ENCODE results near the gene WDHD1.
"Not testable (repeated sequence)": the region's sequence is repeated elsewhere in the genome, so short reads cannot be mapped to it uniquely, and the experiment has no call there.

Gene WDHD1

DNA sequence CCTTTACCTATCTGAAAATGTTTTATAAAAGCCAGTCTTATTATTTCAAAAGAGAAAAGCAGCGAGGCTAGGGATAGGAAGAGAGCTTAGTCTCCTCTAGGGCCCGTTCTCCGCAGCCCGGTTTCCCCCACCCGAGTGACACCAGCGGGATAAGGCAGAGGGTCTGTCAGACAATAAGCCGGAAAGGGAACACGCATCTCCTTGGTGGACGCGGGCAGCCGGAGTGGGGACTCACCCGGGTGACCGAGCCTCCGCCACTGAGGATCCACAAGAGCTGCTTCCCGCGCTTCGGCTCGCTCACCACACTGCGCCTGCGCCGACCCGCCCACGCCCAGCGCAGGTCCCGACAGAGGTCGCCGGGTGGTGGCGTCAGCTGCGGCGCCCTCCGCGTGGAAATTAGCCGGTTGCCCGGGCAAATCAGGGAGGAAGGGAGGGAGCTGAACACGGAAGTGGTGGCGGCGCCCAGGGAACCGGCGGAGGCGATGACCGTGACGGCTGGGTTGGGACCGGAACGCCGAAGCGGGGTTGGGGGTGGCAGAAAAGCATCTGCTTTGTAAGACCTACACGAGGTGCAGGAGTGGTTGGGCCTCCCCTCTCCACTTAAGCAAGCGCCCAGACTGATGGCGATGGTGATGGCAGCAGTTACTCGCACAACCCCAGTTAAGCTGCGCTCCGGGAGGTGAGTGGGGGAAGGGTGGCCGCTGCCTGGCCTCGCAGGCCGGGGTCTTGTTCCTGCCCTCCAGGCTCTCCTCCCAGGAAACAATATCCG is at the start of gene WDHD1, which contains the start of gene SOCS4:
Gene WDHD1 (minus strand): TSS at position 307 of the 769 bp plus-strand sequence. CDS start 312 bp downstream, outside the sequence.
Gene SOCS4 (plus strand): TSS at position 444 of the 769 bp plus-strand sequence. CDS start 15,806 bp downstream, outside the sequence.
- H3K4me1 Mint-ChIP-seq: peaks cover 48% of the 10 kb centered on the region
- peaks cover 3% of the 10 kb centered on the region for H3K36me3 Mint-ChIP-seq

DNA sequence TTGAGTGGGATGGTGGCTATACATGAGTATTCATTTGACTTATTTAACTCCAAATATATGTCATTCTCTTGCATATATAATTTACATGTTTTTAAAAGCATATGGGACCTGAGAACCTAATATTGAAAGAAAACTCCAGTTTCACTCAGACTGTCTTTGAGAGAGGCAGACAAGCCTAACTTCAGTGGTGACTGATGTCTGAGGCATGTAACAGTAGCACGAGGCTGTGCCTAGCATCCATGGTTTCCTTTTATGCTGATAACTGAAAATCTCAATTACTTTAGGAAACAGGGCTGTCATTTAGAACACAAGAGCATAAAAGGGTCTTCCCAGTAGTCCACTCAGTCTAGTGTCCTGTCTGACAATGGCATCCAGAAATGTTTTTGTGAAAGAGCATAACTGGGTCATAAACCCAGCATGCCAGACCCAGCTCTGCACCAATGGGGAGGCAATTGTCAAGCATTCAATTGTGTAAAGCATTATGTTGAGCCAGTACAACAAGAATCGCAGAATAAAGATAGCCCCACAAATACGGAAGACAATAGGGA is 48.8 kb upstream of the WDHD1 start:
- no peaks in the 10 kb centered on the region for H3K9me3 Mint-ChIP-seq
- no peaks in the 10 kb centered on the region for H3K27me3 Mint-ChIP-seq
- H3K4me3 Mint-ChIP-seq: no peak overlapping the region
- no peak overlapping the region for H3K27ac Mint-ChIP-seq
- no peaks in the 10 kb centered on the region for H3K36me3 Mint-ChIP-seq
- H3K4me1 Mint-ChIP-seq: peaks cover 42% of the 10 kb centered on the region

More for the DNA sequence above, at the start of gene WDHD1, which contains the start of gene SOCS4:
- Mint-ChIP-seq H3K27me3 (no peaks in the 10 kb centered on the region), H3K27ac (peak within 1 kb of the TSS; percentile 95), H3K4me3 (peak within 1 kb of the TSS; percentile 94), H3K9me3 (no peaks in the 10 kb centered on the region)

- no peaks in the 10 kb centered on the region for H3K27me3 Mint-ChIP-seq
- H3K27ac Mint-ChIP-seq: no peak overlapping the region
- H3K4me1 Mint-ChIP-seq: peaks cover 43% of the 10 kb centered on the region
- no peaks in the 10 kb centered on the region for H3K9me3 Mint-ChIP-seq
- H3K4me3 Mint-ChIP-seq: peak overlapping the region; percentile 2
- no peaks in the 10 kb centered on the region for H3K36me3 Mint-ChIP-seq
These were observed 47.8 kb upstream of the WDHD1 start for GRCh38 chr14:55074662-55075061.

DNA sequence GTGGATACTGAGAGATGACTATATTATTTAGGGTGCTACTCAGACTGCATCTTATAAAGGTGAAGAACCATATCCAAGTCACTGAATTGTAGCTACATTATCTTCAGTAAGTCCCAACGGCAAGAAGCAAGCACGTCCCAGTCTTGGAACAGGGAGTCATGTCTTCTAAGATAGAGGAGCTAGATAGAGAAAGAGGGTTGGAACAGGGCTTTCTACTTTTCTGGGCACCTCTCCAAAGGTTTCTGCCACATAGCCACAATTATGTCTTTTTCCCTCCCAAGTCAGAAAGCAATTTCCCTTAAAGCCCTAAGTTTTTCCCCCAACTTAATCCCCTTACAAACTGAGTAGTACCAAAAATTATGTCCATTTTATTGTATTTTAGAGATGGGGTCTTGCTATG is 47.0 kb upstream of the WDHD1 start:
- Mint-ChIP-seq H3K27me3 (no peaks in the 10 kb centered on the region), H3K36me3 (no peaks in the 10 kb centered on the region), H3K9me3 (no peaks in the 10 kb centered on the region), H3K27ac (no peak overlapping the region), H3K4me1 (peaks cover 43% of the 10 kb centered on the region), H3K4me3 (no peak overlapping the region)

DNA sequence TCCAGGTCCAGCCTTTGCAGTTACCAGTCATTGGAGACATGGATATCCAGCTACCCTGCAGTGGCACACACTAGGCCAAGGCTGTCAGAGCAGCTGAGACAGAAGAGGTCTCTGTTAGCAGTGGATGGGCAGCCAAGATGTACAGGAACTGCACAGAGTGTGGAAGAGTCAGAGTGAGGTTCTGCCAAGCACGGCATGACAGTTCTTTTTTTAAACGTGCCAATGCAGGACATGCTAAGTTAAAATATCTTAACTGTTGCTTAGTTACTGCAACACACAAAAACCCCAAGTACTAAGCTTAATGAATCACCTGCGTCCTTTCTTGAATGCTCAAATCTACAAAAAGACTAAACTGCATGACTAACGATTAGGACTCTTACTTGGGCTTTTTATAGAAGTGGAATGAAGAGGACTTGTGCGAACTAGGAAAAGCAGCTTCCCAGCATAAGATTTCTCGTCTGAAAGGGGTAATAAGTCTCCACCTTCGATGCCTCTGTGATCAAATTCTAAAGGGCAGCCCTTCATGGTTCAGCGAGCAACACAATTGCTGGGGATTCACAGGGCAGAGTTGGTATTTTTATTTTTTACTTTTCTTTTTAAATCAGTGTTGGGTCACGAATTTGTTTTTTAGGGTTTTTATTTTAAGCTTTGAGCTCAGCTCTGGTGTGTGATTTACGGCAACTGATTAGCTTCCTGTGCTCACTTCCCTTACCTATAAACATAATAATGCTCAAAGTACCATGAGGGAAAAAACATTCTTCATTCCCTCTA is 45.2 kb upstream of the WDHD1 start:
- peak overlapping the region; percentile 92 for H3K27ac Mint-ChIP-seq
- peak overlapping the region; percentile 73 for H3K4me3 Mint-ChIP-seq
- H3K36me3 Mint-ChIP-seq: peaks cover 4% of the 10 kb centered on the region
- no peaks in the 10 kb centered on the region for H3K9me3 Mint-ChIP-seq
- no peaks in the 10 kb centered on the region for H3K27me3 Mint-ChIP-seq
- peaks cover 47% of the 10 kb centered on the region for H3K4me1 Mint-ChIP-seq

DNA sequence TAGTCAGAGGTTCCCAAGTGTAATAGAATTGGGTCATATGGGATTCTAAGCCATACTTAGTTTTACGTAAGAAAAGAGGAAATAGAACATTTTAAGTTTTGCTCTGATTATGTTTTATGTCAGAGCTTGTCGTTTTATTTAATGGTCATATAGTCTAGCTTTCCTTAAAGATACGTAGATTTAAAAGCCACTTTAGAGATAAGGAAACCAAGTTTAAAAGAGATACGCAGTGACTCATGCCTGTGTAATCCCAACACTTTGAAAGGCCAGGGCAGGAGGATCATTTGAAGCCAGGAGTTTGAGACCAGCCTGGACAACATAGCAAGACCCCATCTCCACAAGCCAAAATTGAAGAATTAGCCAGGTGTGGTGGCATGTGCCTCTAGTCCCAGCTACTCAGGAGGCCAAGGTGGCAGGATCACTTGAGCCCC is 44.1 kb upstream of the WDHD1 start:
- Mint-ChIP-seq H3K9me3 (no peaks in the 10 kb centered on the region), H3K36me3 (peaks cover 9% of the 10 kb centered on the region), H3K27ac (peak overlapping the region; percentile 76), H3K27me3 (no peaks in the 10 kb centered on the region), H3K4me3 (no peak overlapping the region), H3K4me1 (peaks cover 47% of the 10 kb centered on the region)

- Mint-ChIP-seq H3K27ac (peak overlapping the region; percentile 35), H3K36me3 (peaks cover 16% of the 10 kb centered on the region), H3K4me1 (peaks cover 26% of the 10 kb centered on the region), H3K4me3 (no peak overlapping the region), H3K9me3 (no peaks in the 10 kb centered on the region), H3K27me3 (no peaks in the 10 kb centered on the region)
These were observed 39.3 kb upstream of the WDHD1 start for GRCh38 chr14:55066223-55066622.

DNA sequence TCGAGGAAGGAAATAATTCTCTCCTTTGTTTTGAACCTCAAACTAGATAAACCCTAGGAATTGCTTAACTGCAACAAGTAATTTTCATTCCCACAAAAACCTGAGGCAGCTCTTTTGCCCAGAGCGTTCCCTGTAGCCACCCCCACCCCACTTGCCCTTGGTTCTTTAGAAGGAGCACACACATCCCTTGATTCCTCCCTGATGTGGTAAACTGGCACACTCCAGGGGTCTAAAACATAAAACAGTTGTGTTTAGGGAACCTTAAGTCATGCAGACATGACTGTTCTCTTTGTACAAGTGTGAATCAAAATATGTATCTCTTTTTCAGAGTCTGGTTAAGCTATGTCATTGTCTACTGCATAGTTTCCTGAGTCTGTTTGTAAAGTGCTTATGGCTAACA is 38.5 kb upstream of the WDHD1 start:
- Mint-ChIP-seq H3K27me3 (no peaks in the 10 kb centered on the region), H3K36me3 (peaks cover 17% of the 10 kb centered on the region)

GRCh38 chr14:55064896-55065295 is 38.0 kb upstream of the WDHD1 start:
- H3K4me3 Mint-ChIP-seq, H3K27ac Mint-ChIP-seq, H3K9me3 Mint-ChIP-seq, H3K27me3 Mint-ChIP-seq: not testable (repeated sequence)
- Mint-ChIP-seq H3K4me1 (peaks cover 30% of the 10 kb centered on the region), H3K36me3 (peaks cover 18% of the 10 kb centered on the region)

More for the DNA sequence above, 38.5 kb upstream of the WDHD1 start:
- H3K9me3 Mint-ChIP-seq: no peaks in the 10 kb centered on the region
- H3K27ac Mint-ChIP-seq: no peak overlapping the region
- peaks cover 27% of the 10 kb centered on the region for H3K4me1 Mint-ChIP-seq
- no peak overlapping the region for H3K4me3 Mint-ChIP-seq

GRCh38 chr14:55062517-55063351 is 35.8 kb upstream of the WDHD1 start:
- peak overlapping the region; percentile 74 for H3K27ac Mint-ChIP-seq

GRCh38 chr14:55059333-55059732 is 32.4 kb upstream of the WDHD1 start:
- Mint-ChIP-seq H3K4me3 (no peak overlapping the region), H3K36me3 (peaks cover 15% of the 10 kb centered on the region), H3K4me1 (peaks cover 60% of the 10 kb centered on the region), H3K9me3 (no peaks in the 10 kb centered on the region), H3K27me3 (no peaks in the 10 kb centered on the region), H3K27ac (peak overlapping the region; percentile 2)

More at GRCh38 chr14:55062517-55063351, 35.8 kb upstream of the WDHD1 start:
- no peaks in the 10 kb centered on the region for H3K9me3 Mint-ChIP-seq
- H3K36me3 Mint-ChIP-seq: peaks cover 22% of the 10 kb centered on the region
- H3K4me1 Mint-ChIP-seq: peaks cover 43% of the 10 kb centered on the region
- H3K4me3 Mint-ChIP-seq: no peak overlapping the region
- no peaks in the 10 kb centered on the region for H3K27me3 Mint-ChIP-seq

DNA sequence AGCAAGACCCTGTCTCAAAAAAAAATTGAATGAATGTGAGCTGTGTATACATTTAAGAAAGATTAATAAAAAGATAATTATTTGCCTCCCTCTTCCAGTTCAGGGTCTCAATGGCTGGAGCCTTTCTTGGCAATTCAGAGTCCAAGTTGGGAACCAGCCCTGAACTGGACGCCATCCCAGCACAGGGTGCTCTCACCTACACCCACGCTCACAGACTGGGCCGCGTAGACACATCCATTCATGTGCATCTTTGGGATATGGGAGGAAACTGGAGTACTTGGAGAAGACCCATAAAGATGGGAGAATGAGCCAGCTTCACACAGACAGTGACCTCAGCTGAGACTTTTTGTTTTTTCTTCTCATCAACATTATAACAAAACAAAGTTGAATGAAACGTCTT is 31.0 kb upstream of the WDHD1 start:
- Mint-ChIP-seq H3K27me3 (no peaks in the 10 kb centered on the region), H3K36me3 (peaks cover 20% of the 10 kb centered on the region), H3K4me3 (no peak overlapping the region), H3K27ac (no peak overlapping the region), H3K9me3 (no peaks in the 10 kb centered on the region), H3K4me1 (peaks cover 69% of the 10 kb centered on the region)

DNA sequence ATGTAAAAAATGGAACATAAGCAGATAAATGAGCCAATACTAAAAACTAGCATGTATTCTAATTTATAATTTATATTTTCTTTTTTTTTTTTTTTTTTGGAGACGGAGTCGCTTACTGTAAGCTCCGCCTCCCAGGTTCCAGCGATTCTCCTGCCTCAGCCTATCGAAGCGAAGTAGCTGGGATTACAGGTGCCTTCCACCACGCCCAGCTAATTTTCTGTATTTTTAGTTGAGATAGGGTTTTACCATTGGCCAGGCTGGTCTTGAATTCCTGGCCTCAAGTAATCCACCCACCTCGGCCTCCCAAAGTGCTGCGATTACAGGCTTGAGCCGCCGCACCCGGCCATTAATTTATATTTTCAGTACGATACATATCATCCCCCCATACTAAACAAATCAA is 27.2 kb upstream of the WDHD1 start:
- Mint-ChIP-seq H3K4me1 (peaks cover 54% of the 10 kb centered on the region), H3K27me3 (no peaks in the 10 kb centered on the region), H3K36me3 (peaks cover 16% of the 10 kb centered on the region), H3K27ac (peak overlapping the region; percentile 41), H3K4me3 (peak overlapping the region; percentile 88), H3K9me3 (no peaks in the 10 kb centered on the region)

GRCh38 chr14:55053500-55053899 is 26.6 kb upstream of the WDHD1 start:
- Mint-ChIP-seq H3K27ac (peak overlapping the region; percentile 60), H3K36me3 (peaks cover 16% of the 10 kb centered on the region), H3K9me3 (no peaks in the 10 kb centered on the region), H3K27me3 (no peaks in the 10 kb centered on the region), H3K4me3 (peak overlapping the region; percentile 88), H3K4me1 (peaks cover 54% of the 10 kb centered on the region)

DNA sequence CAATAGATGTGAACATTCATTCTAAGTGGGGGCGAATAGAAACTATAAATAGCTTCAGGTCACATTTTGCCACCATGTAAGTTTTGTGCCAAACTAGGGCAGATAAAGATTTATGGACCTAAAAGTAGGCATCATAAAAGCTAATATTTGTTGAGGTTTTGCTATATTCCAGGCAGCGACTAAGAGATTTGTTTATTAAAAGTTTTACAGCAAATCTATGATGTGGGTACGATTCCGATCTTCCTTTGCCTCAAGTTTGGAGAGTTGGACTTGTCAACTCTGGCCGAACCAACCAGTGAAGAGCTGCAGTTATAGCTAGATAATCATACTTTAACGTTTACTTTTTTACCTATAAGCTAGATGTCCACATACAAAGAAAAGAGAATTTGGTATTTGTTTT is 26.1 kb upstream of the WDHD1 start:
- peak overlapping the region; percentile 88 for H3K4me3 Mint-ChIP-seq
- H3K9me3 Mint-ChIP-seq: no peaks in the 10 kb centered on the region
- H3K27ac Mint-ChIP-seq: peak overlapping the region; percentile 82
- H3K4me1 Mint-ChIP-seq: peaks cover 49% of the 10 kb centered on the region
- H3K27me3 Mint-ChIP-seq: no peaks in the 10 kb centered on the region
- peaks cover 14% of the 10 kb centered on the region for H3K36me3 Mint-ChIP-seq
